Stimulated activated naive CD4-positive, alpha-beta T cell treated with Interleukin-2 at 50 U/mL for 16 hours (primary cell): ENCODE measurements around the gene NXN.
A peak's percentile ranks its signal among the peaks of the same experiment; 100 is the strongest.
"Not testable (repeated sequence)": the region's sequence is repeated elsewhere in the genome, so short reads cannot be mapped to it uniquely, and the experiment has no call there.

Experiments
- DNase-seq: peaks from one replicate; lab custom pipeline; 2025; lab: John Stamatoyannopoulos, UW

The NXN gene

GRCh38 chr17:887551-888209 lies 91.9 kb downstream of the NXN start:
- DNase-seq: no peak

GRCh38 chr17:885971-886571 lies 93.5 kb downstream of the NXN start:
- DNase-seq: no peak

GRCh38 chr17:883586-883962 lies 96.0 kb downstream of the NXN start:
- DNase-seq: no peak

- DNase-seq: no peak
Observed at GRCh38 chr17:882827-883585, 96.6 kb downstream of the NXN start.

GRCh38 chr17:881778-882177 lies 97.8 kb downstream of the NXN start:
- no peak for DNase-seq

- no peak for DNase-seq
Observed at GRCh38 chr17:880443-881269, 98.9 kb downstream of the NXN start.

GRCh38 chr17:879546-880442 lies 99.8 kb downstream of the NXN start:
- peak; percentile 64 for DNase-seq

GRCh38 chr17:877630-878029 lies 101.9 kb downstream of the NXN start:
- no peak for DNase-seq

GRCh38 chr17:876272-876671 lies 103.3 kb downstream of the NXN start:
- DNase-seq: no peak

GRCh38 chr17:874590-874989 lies 105.0 kb downstream of the NXN start:
- not testable (repeated sequence) for DNase-seq

- DNase-seq: no peak
Observed at GRCh38 chr17:872855-873254, 106.7 kb downstream of the NXN start.

- DNase-seq: no peak
Observed at GRCh38 chr17:871751-872519, 107.6 kb downstream of the NXN start.

- DNase-seq: no peak
Observed at GRCh38 chr17:869567-870525, 109.7 kb downstream of the NXN start.

- DNase-seq: no peak
Observed at GRCh38 chr17:869086-869485, 110.5 kb downstream of the NXN start.

- no peak for DNase-seq
Observed at GRCh38 chr17:867896-868489, 111.6 kb downstream of the NXN start.

GRCh38 chr17:867238-867637 lies 112.3 kb downstream of the NXN start:
- DNase-seq: not testable (repeated sequence)

- DNase-seq: no peak
Observed at GRCh38 chr17:866568-867103, 112.9 kb downstream of the NXN start.

GRCh38 chr17:864315-864714 lies 115.3 kb downstream of the NXN start:
- no peak for DNase-seq

- DNase-seq: no peak
Observed at GRCh38 chr17:863880-864279, 115.7 kb downstream of the NXN start.
